ENCODE measurements around the gene ECE2. TPM values are rescaled to one million over a fixed set of nuclear protein-coding genes. Genes with fewer than 3 reads are reported as not detected.
A peak's percentile ranks its signal among the peaks of the same experiment; 100 is the strongest.

Gene ECE2
- total RNA-seq, 4 donors from 2014 or later: not detected

GRCh38 chr3:184230081-184230602 is 45.7 kb upstream of the ECE2 start:
- Histone ChIP-seq H3K9me3 (no peaks in the 10 kb centered on the region), H3K4me1 (peaks cover 0 to 26% (median 12%) of the 10 kb centered on the region in 4 donors), H3K36me3 (no peaks in the 10 kb centered on the region), H3K4me3 (peak overlapping the region in 3 of 4 donors; percentile 30 to 55 (median 46)), H3K27ac (no peak overlapping the region), H3K27me3 (peaks cover 0 to 84% of the 10 kb centered on the region in 2 donors)
- TF ChIP-seq CTCF (IDR thresholded peaks at IDR 0.05): no peak
- no peak for TF ChIP-seq EP300 (IDR thresholded peaks at IDR 0.05)
- TF ChIP-seq POLR2A (IDR thresholded peaks at IDR 0.05): no peak
- DNase-seq (ENCODE audit: low spot score in 2 of 2): no peak
- 2% methylated on average over 33 to 43 of the region's 61 CpGs for WGBS, 2 donors

- peaks cover 0 to 84% of the 10 kb centered on the region in 2 donors for H3K27me3 ChIP-seq
- no peak overlapping the region for H3K27ac ChIP-seq
- H3K36me3 ChIP-seq: no peaks in the 10 kb centered on the region
- H3K4me3 ChIP-seq: peak overlapping the region in 3 of 4 donors; percentile 30 to 55 (median 46)
- no peaks in the 10 kb centered on the region for H3K9me3 ChIP-seq
- WGBS, 2 donors: 26 to 27% methylated on average over 11 to 12 of the region's 79 CpGs
- peaks cover 0 to 26% (median 12%) of the 10 kb centered on the region in 4 donors for H3K4me1 ChIP-seq
- no peak for DNase-seq (ENCODE audit: low spot score in 2 of 2)
- TF ChIP-seq CTCF (IDR thresholded peaks at IDR 0.05): no peak
- no peak for TF ChIP-seq EP300 (IDR thresholded peaks at IDR 0.05)
- no peak for TF ChIP-seq POLR2A (IDR thresholded peaks at IDR 0.05)
Measured at GRCh38 chr3:184230603-184231528, 45.0 kb upstream of the ECE2 start.

GRCh38 chr3:184231671-184232070 is 44.2 kb upstream of the ECE2 start:
- Histone ChIP-seq H3K36me3 (no peaks in the 10 kb centered on the region), H3K27ac (no peak overlapping the region), H3K4me3 (no peak overlapping the region), H3K9me3 (no peaks in the 10 kb centered on the region), H3K27me3 (peaks cover 0 to 82% of the 10 kb centered on the region in 2 donors), H3K4me1 (peaks cover 0 to 26% (median 12%) of the 10 kb centered on the region in 4 donors)
- 33 to 62% methylated on average over 3 of the region's 3 CpGs for WGBS, 2 donors
- TF ChIP-seq CTCF (IDR thresholded peaks at IDR 0.05) (no peak), POLR2A (IDR thresholded peaks at IDR 0.05) (no peak), EP300 (IDR thresholded peaks at IDR 0.05) (no peak)
- no peak for DNase-seq (ENCODE audit: low spot score in 2 of 2)

- Histone ChIP-seq H3K4me1 (peaks cover 0 to 26% (median 12%) of the 10 kb centered on the region in 4 donors), H3K36me3 (no peaks in the 10 kb centered on the region), H3K9me3 (no peaks in the 10 kb centered on the region), H3K27me3 (peaks cover 0 to 67% of the 10 kb centered on the region in 2 donors), H3K27ac (no peak overlapping the region), H3K4me3 (no peak overlapping the region)
- TF ChIP-seq POLR2A (IDR thresholded peaks at IDR 0.05) (no peak), EP300 (IDR thresholded peaks at IDR 0.05) (no peak), CTCF (IDR thresholded peaks at IDR 0.05) (no peak)
- WGBS, 2 donors: 84 to 85% methylated on average over 21 to 23 of the region's 23 CpGs
- no peak for DNase-seq (ENCODE audit: low spot score in 2 of 2)
Measured at GRCh38 chr3:184233127-184233843, 42.5 kb upstream of the ECE2 start.

Data from tibial nerve (tissue), 4 donors.